Stimulated activated memory B cell treated with anti-CD40 and anti-IgM and Interleukin-4, amounts not matched to agents 10 μg/mL and 1 μg/mL and 100 μg/mL, for 72 hours (primary cell): ENCODE measurements around the gene ZDBF2.
"Not testable (repeated sequence)": the region's sequence is repeated elsewhere in the genome, so short reads cannot be mapped to it uniquely, and the experiment has no call there.

Source experiments
- ATAC-seq: fragments of 150-1000 bp; cut with Tn5 transposase; 2 replicates; pipeline ENCODE4 v1.10.0; 2021
- H3K27ac Mint-ChIP-seq: one replicate; pipeline ENCODE4 v1.8.0; 2022; ENCODE audit warnings: mild to moderate bottlenecking, mixed read lengths
- H3K27me3 Mint-ChIP-seq: one replicate; pipeline ENCODE4 v1.8.0; 2022; ENCODE audit warnings: mixed read lengths
- H3K36me3 Mint-ChIP-seq: one replicate; pipeline ENCODE4 v1.8.0; 2022; ENCODE audit warnings: mixed read lengths
- H3K4me1 Mint-ChIP-seq: one replicate; pipeline ENCODE4 v1.8.0; 2022; ENCODE audit warnings: mixed read lengths
- H3K4me3 Mint-ChIP-seq: one replicate; pipeline ENCODE4 v1.8.0; 2022; ENCODE audit warnings: mild to moderate bottlenecking, moderate library complexity, mixed read lengths
- H3K9me3 Mint-ChIP-seq: one replicate; pipeline ENCODE4 v1.8.0; 2022; ENCODE audit warnings: mixed read lengths

Gene ZDBF2

GRCh38 chr2:206274434-206275311, at the start of gene ZDBF2:
ZDBF2 (plus strand) TSS chr2:206274663; CDS start chr2:206281850, 7,187 bp downstream.
- peaks cover 7% of the 10 kb centered on the region for H3K4me1 Mint-ChIP-seq
- H3K27me3 Mint-ChIP-seq = peaks cover 39% of the 10 kb centered on the region
- no peaks in the 10 kb centered on the region for H3K36me3 Mint-ChIP-seq
- peak within 1 kb of the TSS; percentile 90 for H3K27ac Mint-ChIP-seq
- ATAC-seq = peak; percentile 90
- H3K9me3 Mint-ChIP-seq = no peaks in the 10 kb centered on the region
- peak within 1 kb of the TSS; percentile 91 for H3K4me3 Mint-ChIP-seq

- H3K9me3 Mint-ChIP-seq = peaks cover 12% of the 10 kb centered on the region
- no peak overlapping the region for H3K27ac Mint-ChIP-seq
- no peak for ATAC-seq
- no peaks in the 10 kb centered on the region for H3K4me1 Mint-ChIP-seq
- no peak overlapping the region for H3K4me3 Mint-ChIP-seq
- peaks cover 4% of the 10 kb centered on the region for H3K36me3 Mint-ChIP-seq
- peaks cover 13% of the 10 kb centered on the region for H3K27me3 Mint-ChIP-seq
Observed at GRCh38 chr2:206225435-206226232, 48.8 kb upstream of the ZDBF2 start.

GRCh38 chr2:206228636-206229035, 45.8 kb upstream of the ZDBF2 start:
- not testable (repeated sequence) for H3K36me3 Mint-ChIP-seq, H3K27ac Mint-ChIP-seq, H3K4me3 Mint-ChIP-seq, H3K4me1 Mint-ChIP-seq, H3K9me3 Mint-ChIP-seq, ATAC-seq
- H3K27me3 Mint-ChIP-seq = peaks cover 13% of the 10 kb centered on the region

- H3K36me3 Mint-ChIP-seq = peaks cover 4% of the 10 kb centered on the region
- H3K27me3 Mint-ChIP-seq = peaks cover 13% of the 10 kb centered on the region
- ATAC-seq = no peak
- H3K4me1 Mint-ChIP-seq = no peaks in the 10 kb centered on the region
- H3K4me3 Mint-ChIP-seq = no peak overlapping the region
- H3K9me3 Mint-ChIP-seq = peaks cover 5% of the 10 kb centered on the region
- H3K27ac Mint-ChIP-seq = no peak overlapping the region
Observed at GRCh38 chr2:206229642-206230041, 44.8 kb upstream of the ZDBF2 start.

GRCh38 chr2:206230060-206230762, 44.3 kb upstream of the ZDBF2 start:
- Mint-ChIP-seq H3K27me3 (peaks cover 13% of the 10 kb centered on the region), H3K4me1 (no peaks in the 10 kb centered on the region), H3K36me3 (peaks cover 4% of the 10 kb centered on the region), H3K4me3 (no peak overlapping the region), H3K9me3 (peaks cover 5% of the 10 kb centered on the region), H3K27ac (no peak overlapping the region)
- no peak for ATAC-seq

- H3K9me3 Mint-ChIP-seq = peaks cover 9% of the 10 kb centered on the region
- H3K4me1 Mint-ChIP-seq = no peaks in the 10 kb centered on the region
- ATAC-seq = no peak
- peaks cover 4% of the 10 kb centered on the region for H3K36me3 Mint-ChIP-seq
- no peak overlapping the region for H3K27ac Mint-ChIP-seq
- no peak overlapping the region for H3K4me3 Mint-ChIP-seq
- peaks cover 13% of the 10 kb centered on the region for H3K27me3 Mint-ChIP-seq
Observed at GRCh38 chr2:206231669-206232286, 42.7 kb upstream of the ZDBF2 start.

- Mint-ChIP-seq H3K27ac (no peak overlapping the region), H3K4me1 (no peaks in the 10 kb centered on the region), H3K36me3 (peaks cover 4% of the 10 kb centered on the region), H3K9me3 (peaks cover 9% of the 10 kb centered on the region), H3K4me3 (no peak overlapping the region), H3K27me3 (peaks cover 12% of the 10 kb centered on the region)
- no peak for ATAC-seq
Observed at GRCh38 chr2:206232287-206233035, 42.0 kb upstream of the ZDBF2 start.

- ATAC-seq = no peak
- H3K27ac Mint-ChIP-seq = no peak overlapping the region
- H3K27me3 Mint-ChIP-seq = no peaks in the 10 kb centered on the region
- no peak overlapping the region for H3K4me3 Mint-ChIP-seq
- H3K9me3 Mint-ChIP-seq = peaks cover 4% of the 10 kb centered on the region
- no peaks in the 10 kb centered on the region for H3K4me1 Mint-ChIP-seq
- no peaks in the 10 kb centered on the region for H3K36me3 Mint-ChIP-seq
Observed at GRCh38 chr2:206239157-206239556, 35.3 kb upstream of the ZDBF2 start.

- Mint-ChIP-seq H3K4me1 (peaks cover 6% of the 10 kb centered on the region), H3K27ac (no peak overlapping the region), H3K4me3 (no peak overlapping the region), H3K27me3 (no peaks in the 10 kb centered on the region), H3K9me3 (peaks cover 4% of the 10 kb centered on the region), H3K36me3 (no peaks in the 10 kb centered on the region)
- no peak for ATAC-seq
Observed at GRCh38 chr2:206240327-206240726, 34.1 kb upstream of the ZDBF2 start.

- Mint-ChIP-seq H3K4me1 (peaks cover 16% of the 10 kb centered on the region), H3K36me3 (no peaks in the 10 kb centered on the region), H3K4me3 (no peak overlapping the region), H3K27ac (no peak overlapping the region), H3K27me3 (no peaks in the 10 kb centered on the region), H3K9me3 (no peaks in the 10 kb centered on the region)
- no peak for ATAC-seq
Observed at GRCh38 chr2:206241736-206242135, 32.7 kb upstream of the ZDBF2 start.

- H3K4me1 Mint-ChIP-seq = peaks cover 21% of the 10 kb centered on the region
- H3K36me3 Mint-ChIP-seq = no peaks in the 10 kb centered on the region
- ATAC-seq = peak; percentile 66
- peaks cover 7% of the 10 kb centered on the region for H3K27me3 Mint-ChIP-seq
- H3K27ac Mint-ChIP-seq = peak overlapping the region; percentile 64
- no peaks in the 10 kb centered on the region for H3K9me3 Mint-ChIP-seq
- H3K4me3 Mint-ChIP-seq = peak overlapping the region; percentile 56
Observed at GRCh38 chr2:206245265-206245672, 29.2 kb upstream of the ZDBF2 start.

GRCh38 chr2:206250041-206250897, 24.2 kb upstream of the ZDBF2 start:
- no peak for ATAC-seq
- Mint-ChIP-seq H3K36me3 (no peaks in the 10 kb centered on the region), H3K9me3 (no peaks in the 10 kb centered on the region), H3K27me3 (peaks cover 53% of the 10 kb centered on the region), H3K4me1 (peaks cover 18% of the 10 kb centered on the region), H3K27ac (no peak overlapping the region), H3K4me3 (peak overlapping the region; percentile 82)

- peaks cover 69% of the 10 kb centered on the region for H3K27me3 Mint-ChIP-seq
- H3K4me1 Mint-ChIP-seq = peaks cover 8% of the 10 kb centered on the region
- no peaks in the 10 kb centered on the region for H3K36me3 Mint-ChIP-seq
- no peak overlapping the region for H3K4me3 Mint-ChIP-seq
- no peak overlapping the region for H3K27ac Mint-ChIP-seq
- no peak for ATAC-seq
- H3K9me3 Mint-ChIP-seq = no peaks in the 10 kb centered on the region
Observed at GRCh38 chr2:206253125-206253776, 21.2 kb upstream of the ZDBF2 start.
